BJ (cell line): ENCODE data around the gene JAG2. TPM values are rescaled to one million over a fixed set of nuclear protein-coding genes. Genes with fewer than 3 reads are reported as not detected.

Experiments used
- CTCF ChIA-PET: fragments of 350-600 bp; formaldehyde crosslinking; extraction: SDS; loops from one replicate; lab custom pipeline; 2021; ENCODE audit warnings: antibody characterized with exemption, inconsistent platforms; lab: Yijun Ruan, JAX
- POLR2A ChIA-PET: fragments of 300-600 bp; sonication (Branson Sonifier 250); formaldehyde crosslinking; extraction: SDS; loops from one replicate; lab custom pipeline; 2021; ENCODE audit warnings: antibody characterized with exemption; lab: Charles Lee
- DNase-seq: peaks from one replicate; pipeline ENCODE4 v3.0.0-alpha.2; 2011; ENCODE audit warnings: low read depth
- H3K27me3 ChIP-seq: 2 replicates; pipeline ENCODE4 v1.6.0; 2011; ENCODE audit warnings: low read length; ENCODE audit not compliant: control insufficient read depth, insufficient read depth
- H3K36me3 ChIP-seq: 2 replicates; pipeline ENCODE4 v1.5.1; 2011; ENCODE audit warnings: low read length; ENCODE audit not compliant: control insufficient read depth, insufficient read depth
- H3K4me3 ChIP-seq: 2 replicates; pipeline ENCODE4 v1.5.1; 2011; ENCODE audit warnings: low read depth, mild to moderate bottlenecking, control low read depth, low read length
- CTCF ChIP-seq: IDR thresholded peaks from 2 replicates; pipeline ENCODE4 v1.5.1; 2011; ENCODE audit warnings: low read depth, mild to moderate bottlenecking, control low read depth, inconsistent platforms, low read length, moderate library complexity; ENCODE audit not compliant: insufficient read depth
- polyA plus RNA-seq: library from polyadenylated mRNA; depleted of rRNA; stranded (reverse); fragments of >200 nt; gene quantifications from 2 replicates; pipeline ENCODE4 v1.2.3, GENCODE V29; 2011

JAG2 gene
- polyA plus RNA-seq, 1 experiment = 0.23 TPM

DNA sequence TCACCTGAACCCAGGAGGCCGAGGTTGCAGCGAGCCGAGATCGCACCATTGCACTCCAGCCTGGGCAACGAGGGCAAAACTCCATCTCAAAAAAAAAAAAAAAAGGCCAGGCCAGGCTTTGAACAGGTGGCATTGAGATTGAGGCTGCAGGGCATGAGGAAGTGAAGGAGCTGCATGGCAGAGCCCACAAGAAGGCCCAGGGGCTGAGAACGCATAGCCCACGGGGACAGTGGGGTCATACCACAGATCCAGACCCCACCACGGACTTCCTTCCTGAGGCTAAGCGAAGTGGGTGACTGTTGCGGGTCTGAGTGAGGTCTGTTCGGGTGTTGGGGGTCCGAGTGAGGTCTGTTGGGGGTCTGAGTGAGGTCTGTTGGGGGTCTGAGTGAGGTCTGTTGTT, 7.8 kb downstream of the JAG2 start:
- no peak for DNase-seq
- Histone ChIP-seq H3K4me3 (no peak overlapping the region), H3K27me3 (no peaks in the 10 kb centered on the region), H3K36me3 (no peaks in the 10 kb centered on the region)
- no peak for TF ChIP-seq CTCF
- ChIA-PET CTCF (no interaction called here), POLR2A (no interaction called here)

DNA sequence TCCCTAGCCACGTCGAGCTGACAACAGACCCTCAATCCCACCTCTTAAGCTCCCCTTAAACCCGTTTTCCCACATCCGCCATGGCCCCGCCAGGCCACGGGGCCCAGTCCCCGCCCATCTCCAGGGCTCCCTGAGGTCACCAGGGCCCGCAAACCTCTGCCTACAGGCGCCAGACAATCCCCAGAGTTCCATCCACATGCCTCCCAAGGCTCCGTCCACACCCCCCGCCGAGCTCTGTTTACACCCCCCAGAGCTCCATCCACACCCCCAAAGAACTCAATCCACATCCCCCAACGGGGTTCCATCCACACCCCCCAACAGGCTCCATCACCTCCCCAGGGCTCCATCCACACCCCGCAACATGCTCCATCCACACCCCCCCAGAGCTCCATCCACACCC, 9.2 kb downstream of the JAG2 start:
- ChIA-PET POLR2A (no interaction called here), CTCF (interaction anchor here (0.9 kb wide), 1 partner anchor 10 kb away, joined by 3 read pairs; the partner anchor contains the start of gene JAG2)
- no peaks in the 10 kb centered on the region for H3K36me3 ChIP-seq
- DNase-seq = no peak
- H3K27me3 ChIP-seq = no peaks in the 10 kb centered on the region
- H3K4me3 ChIP-seq = no peak overlapping the region
- TF ChIP-seq CTCF = no peak

DNA sequence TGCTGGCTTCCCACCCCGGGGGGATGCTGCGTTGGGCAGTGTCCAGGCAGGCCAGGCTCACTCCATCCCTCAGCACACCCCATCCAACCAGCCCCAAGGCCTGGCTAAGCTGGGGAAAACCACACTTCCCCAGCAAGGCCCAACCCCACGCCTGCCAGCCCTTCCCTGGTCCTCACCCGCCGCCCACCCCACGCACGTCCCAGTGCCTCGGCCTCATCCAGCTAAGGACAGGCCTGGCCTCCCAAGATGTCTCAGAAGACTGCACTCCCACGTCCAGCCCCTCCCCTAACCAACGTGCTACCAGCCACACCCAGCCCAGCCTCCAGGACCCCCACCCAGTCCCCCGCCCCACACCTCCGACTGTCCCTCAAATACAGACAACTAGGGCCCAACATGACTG, 9.8 kb downstream of the JAG2 start:
- ChIA-PET POLR2A (no interaction called here), CTCF (no interaction called here)

GRCh38 chr14:105157872-105158271, 10.7 kb downstream of the JAG2 start:
- POLR2A ChIA-PET = no interaction called here
- CTCF ChIA-PET = no interaction called here
- TF ChIP-seq CTCF = no peak
- no peak overlapping the region for H3K4me3 ChIP-seq
- DNase-seq = no peak
- no peaks in the 10 kb centered on the region for H3K27me3 ChIP-seq
- no peaks in the 10 kb centered on the region for H3K36me3 ChIP-seq

More for the DNA sequence above, 9.8 kb downstream of the JAG2 start:
- Histone ChIP-seq H3K36me3 (no peaks in the 10 kb centered on the region), H3K27me3 (no peaks in the 10 kb centered on the region), H3K4me3 (no peak overlapping the region)
- DNase-seq = no peak
- no peak for TF ChIP-seq CTCF

DNA sequence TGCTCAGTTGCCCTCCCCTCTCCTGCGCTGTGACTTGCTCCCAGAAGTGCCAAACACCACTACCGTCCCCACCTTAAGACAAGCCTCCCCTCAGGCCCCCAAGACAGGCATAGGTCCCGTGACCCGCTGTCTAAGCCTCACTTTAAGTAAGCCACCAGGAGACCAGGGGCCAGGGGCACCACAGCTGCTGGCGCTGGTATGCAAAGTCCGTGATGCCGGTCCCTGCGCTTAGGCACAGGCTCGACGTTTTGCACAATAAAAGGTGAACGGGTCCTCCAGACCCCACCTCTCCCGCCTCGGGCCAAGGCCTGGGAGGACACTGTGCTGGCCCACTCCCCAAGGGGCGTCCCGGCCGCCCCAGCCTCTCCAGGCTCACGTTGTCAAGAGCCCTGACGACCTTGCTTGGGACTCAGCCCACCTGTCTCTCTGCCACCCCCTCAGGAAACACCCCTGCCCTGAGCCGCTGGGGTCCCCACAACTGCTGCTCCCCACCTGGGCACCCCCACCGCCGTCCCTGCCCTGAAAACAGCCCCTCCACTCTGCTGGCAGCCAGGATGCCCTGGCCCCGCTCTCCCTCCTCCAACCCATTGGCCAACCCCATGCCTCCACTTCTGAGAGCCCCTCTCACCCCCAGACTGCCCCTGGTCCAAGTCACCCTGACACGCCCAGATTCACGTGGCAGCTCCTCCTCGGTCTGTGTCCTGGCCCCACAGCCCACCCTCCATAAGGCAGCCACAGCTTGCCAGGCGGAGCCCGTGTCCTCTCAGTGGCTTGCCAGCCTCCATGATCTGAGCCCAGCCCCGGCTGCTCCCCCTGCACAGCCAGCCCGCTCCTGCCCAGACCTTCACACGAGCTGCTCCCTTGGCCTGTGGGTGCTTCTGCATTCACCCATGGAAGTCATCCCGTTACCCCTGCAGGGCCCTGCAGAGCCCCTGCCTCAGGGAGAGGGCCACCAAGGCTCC, 11.9 kb downstream of the JAG2 start:
- Histone ChIP-seq H3K36me3 (no peaks in the 10 kb centered on the region), H3K27me3 (no peaks in the 10 kb centered on the region), H3K4me3 (no peak overlapping the region)
- no peak for TF ChIP-seq CTCF
- ChIA-PET POLR2A (no interaction called here), CTCF (no interaction called here)
- no peak for DNase-seq
